GM23248 (cell line): ENCODE results near the gene MEIG1. TPM values are rescaled to one million over a fixed set of nuclear protein-coding genes. Genes with fewer than 3 reads are reported as not detected.
"Not testable (repeated sequence)": the region's sequence is repeated elsewhere in the genome, so short reads cannot be mapped to it uniquely, and the experiment has no call there.

Source experiments
- DNase-seq: peaks from one replicate; pipeline ENCODE4 v3.0.0-alpha.2; 2015
- H2AFZ ChIP-seq: fragments of 200-600 bp; sonication (generic); 2 replicates; pipeline ENCODE4 v1.6.1; 2016; ENCODE audit warnings: antibody characterized with exemption
- H3F3A ChIP-seq: fragments of 200-600 bp; sonication (generic); 2 replicates; pipeline ENCODE4 v1.6.1; 2016; ENCODE audit warnings: mild to moderate bottlenecking, antibody characterized with exemption, mixed run types; ENCODE audit not compliant: insufficient read depth
- H3K27ac ChIP-seq: fragments of 200-600 bp; sonication (generic); 2 replicates; pipeline ENCODE4 v1.5.1; 2016; ENCODE audit warnings: mild to moderate bottlenecking
- H3K27me3 ChIP-seq: fragments of 200-600 bp; sonication (generic); replicated peaks from 2 replicates; pipeline ENCODE4 v1.6.1; 2016; ENCODE audit warnings: mild to moderate bottlenecking; ENCODE audit not compliant: insufficient read depth
- H3K36me3 ChIP-seq: fragments of 200-600 bp; sonication (generic); 2 replicates; pipeline ENCODE4 v1.6.1; 2016; ENCODE audit warnings: low read depth, mild to moderate bottlenecking
- H3K4me1 ChIP-seq: fragments of 200-600 bp; sonication (generic); 2 replicates; pipeline ENCODE4 v1.6.1; 2016; ENCODE audit warnings: mild to moderate bottlenecking; ENCODE audit not compliant: insufficient read depth
- H3K4me2 ChIP-seq: fragments of 200-600 bp; sonication (generic); one replicate; pipeline ENCODE4 v1.6.1; 2016; ENCODE audit warnings: mild to moderate bottlenecking; ENCODE audit not compliant: unreplicated experiment
- H3K4me3 ChIP-seq: fragments of 200-600 bp; sonication (generic); 2 replicates; pipeline ENCODE4 v1.5.1; 2016; ENCODE audit warnings: mild to moderate bottlenecking
- H3K79me2 ChIP-seq: fragments of 200-600 bp; sonication (generic); 2 replicates; pipeline ENCODE4 v1.6.1; 2016; ENCODE audit warnings: mild to moderate bottlenecking; ENCODE audit not compliant: insufficient read depth
- H3K9ac ChIP-seq: fragments of 200-600 bp; sonication (generic); 2 replicates; pipeline ENCODE4 v1.6.1; 2016; ENCODE audit warnings: mild to moderate bottlenecking
- H3K9me2 ChIP-seq: fragments of 200-600 bp; sonication (generic); 2 replicates; pipeline ENCODE4 v1.6.1; 2016; ENCODE audit warnings: mixed run types, mild to moderate bottlenecking, moderate library complexity; ENCODE audit not compliant: insufficient read depth
- H3K9me3 ChIP-seq: fragments of 200-600 bp; sonication (generic); one replicate; pipeline ENCODE4 v1.6.1; 2017; ENCODE audit warnings: low read depth
- H4K20me1 ChIP-seq: fragments of 200-600 bp; sonication (generic); 2 replicates; pipeline ENCODE4 v1.6.0; 2016; ENCODE audit not compliant: insufficient read depth
- EZH2 ChIP-seq: fragments of 200-600 bp; sonication (generic); IDR thresholded peaks from 2 replicates; pipeline ENCODE4 v1.6.1; 2018; ENCODE audit warnings: antibody characterized with exemption, mild to moderate bottlenecking; ENCODE audit not compliant: insufficient read depth, poor library complexity, severe bottlenecking
- EZH2phosphoT487 ChIP-seq: fragments of 200-600 bp; sonication (generic); IDR thresholded peaks from 2 replicates; pipeline ENCODE4 v1.6.1; 2018; ENCODE audit warnings: antibody characterized with exemption, moderate library complexity, mild to moderate bottlenecking, low read depth; ENCODE audit not compliant: insufficient read depth
- WGBS, 2 experiments: methylation state at CpG; one replicate each; pipeline ENCODE4 v1.1.6; 2015 to 2017; ENCODE audit warnings: low lambda C conversion rate in 2 of 2, low coverage in 1 of 2; ENCODE audit errors: missing lambda C conversion rate in 2 of 2; 5-methylcytosine and 5-hydroxymethylcytosine counted together
- in situ Hi-C: fragments of 300-500 bp; cut with MboI; formaldehyde crosslinking; loops from 2 replicates; pipeline ENCODE4 v1.15.0; 2020
- polyA plus RNA-seq: library from polyadenylated mRNA; unstranded; fragments of >200 nt; fragmentation: Nextera tagmentation; extraction: Ambion mirVana; gene quantifications from 2 replicates; pipeline ENCODE4 v1.2.1, GENCODE V29; 2016
- total RNA-seq: library from RNA; depleted of rRNA; stranded (reverse); fragments of >200 nt; shearing (Covaris generic); gene quantifications from 2 replicates; pipeline ENCODE4 v1.2.3, GENCODE V29; 2014

The MEIG1 gene
- total and polyA plus RNA-seq, 2 experiments from 2014 or later = 0.43 TPM; not detected in 1

DNA sequence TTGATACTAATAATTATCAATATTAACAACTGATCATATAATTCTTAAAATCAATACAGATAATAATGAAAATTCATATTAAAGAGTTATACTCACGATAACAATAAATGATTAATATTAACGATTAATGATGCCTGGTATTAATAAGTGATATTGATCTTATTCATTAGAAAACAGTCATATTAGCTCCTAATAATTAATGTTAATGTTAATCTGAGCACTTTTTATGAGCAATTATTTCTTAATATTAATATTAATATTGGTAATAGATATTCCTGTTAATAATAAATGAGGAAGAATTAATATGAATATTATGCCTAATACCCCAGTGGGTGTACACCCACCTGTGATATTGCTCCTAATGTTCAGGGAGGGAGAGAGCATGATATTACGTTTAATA lies 23.6 kb downstream of the MEIG1 start:
- in situ Hi-C loops = no loop called here
- H4K20me1 ChIP-seq = no peaks in the 10 kb centered on the region
- TF ChIP-seq EZH2 (no peak), EZH2phosphoT487 (no peak)
- no peaks in the 10 kb centered on the region for H3K79me2 ChIP-seq
- H3K36me3 ChIP-seq = no peaks in the 10 kb centered on the region
- no peaks in the 10 kb centered on the region for H3K4me1 ChIP-seq
- H3K4me3 ChIP-seq = no peak overlapping the region
- no peak overlapping the region for H2AFZ ChIP-seq
- H3K9me2 ChIP-seq = no peaks in the 10 kb centered on the region
- WGBS, 2 experiments = 61 to 77% methylated on average over 3 of the region's 3 CpGs
- no peak overlapping the region for H3K9ac ChIP-seq
- no peaks in the 10 kb centered on the region for H3F3A ChIP-seq
- H3K4me2 ChIP-seq = no peak overlapping the region
- H3K9me3 ChIP-seq = no peaks in the 10 kb centered on the region
- DNase-seq = no peak
- no peak overlapping the region for H3K27ac ChIP-seq
- no peaks in the 10 kb centered on the region for H3K27me3 ChIP-seq

DNA sequence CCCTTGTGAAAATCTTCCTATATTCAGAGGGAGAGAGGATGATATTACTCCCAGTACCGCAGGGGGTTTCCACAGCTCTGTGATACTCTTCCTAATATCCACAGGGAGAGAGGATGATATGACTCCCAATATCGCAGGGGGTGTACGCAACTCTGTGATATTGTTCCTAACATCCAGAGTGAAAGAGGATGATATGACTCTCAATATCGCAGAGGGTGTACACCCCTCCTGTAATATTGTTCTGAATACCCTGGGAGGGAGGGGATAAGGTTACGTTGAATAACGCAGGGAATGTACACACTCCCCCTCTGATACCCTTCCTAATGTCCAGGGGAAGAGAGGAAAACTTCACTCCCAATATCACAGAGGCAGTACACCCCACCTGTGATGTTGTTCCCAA lies 30.4 kb downstream of the MEIG1 start:
- H3K9ac ChIP-seq, H3K9me2 ChIP-seq, H3K4me3 ChIP-seq, H3K36me3 ChIP-seq, H3K4me1 ChIP-seq, H3K27ac ChIP-seq, H4K20me1 ChIP-seq, H3F3A ChIP-seq, H3K79me2 ChIP-seq, H2AFZ ChIP-seq, H3K9me3 ChIP-seq, in situ Hi-C loops, DNase-seq, H3K27me3 ChIP-seq, H3K4me2 ChIP-seq: not testable (repeated sequence)
- 86 to 90% methylated on average over 6 of the region's 6 CpGs for WGBS, 2 experiments

DNA sequence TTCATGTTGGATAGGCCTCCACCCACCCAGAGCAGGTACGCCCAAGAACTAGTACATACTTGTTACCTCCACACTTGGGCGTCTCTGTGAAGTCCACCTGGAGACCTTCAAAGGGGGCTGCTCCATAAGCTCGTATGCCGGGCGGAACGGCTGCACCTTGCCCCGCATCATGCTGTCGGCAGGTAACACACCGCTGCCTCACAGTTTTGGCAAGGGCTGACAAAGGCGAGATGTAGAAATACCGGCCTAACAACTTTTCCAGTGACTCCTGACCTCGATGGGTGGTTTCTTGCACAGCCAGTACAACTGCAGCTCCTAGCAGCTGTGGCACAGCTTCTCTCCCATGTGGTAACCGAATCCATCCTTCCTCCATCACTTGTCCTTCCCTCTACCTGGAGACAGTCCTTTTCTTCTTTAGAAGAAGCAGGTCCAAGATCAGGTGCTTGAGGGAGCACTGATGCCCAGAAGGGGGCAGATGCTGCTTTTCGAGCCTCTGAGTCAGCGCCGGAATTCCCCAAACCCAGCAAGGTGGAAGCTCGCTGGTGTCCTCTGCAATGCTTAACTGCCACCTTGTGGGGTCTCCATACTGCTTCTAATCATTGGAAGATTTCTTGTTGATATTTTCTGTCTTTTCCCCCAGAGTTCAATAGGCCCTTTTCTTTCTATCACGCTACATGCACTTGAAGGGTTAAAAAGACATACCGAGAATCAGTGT lies 32.0 kb downstream of the MEIG1 start:
- H3K79me2 ChIP-seq, H3K9me3 ChIP-seq, H4K20me1 ChIP-seq, H3K9me2 ChIP-seq, H3K9ac ChIP-seq, H3F3A ChIP-seq, in situ Hi-C loops, H3K27ac ChIP-seq, H3K4me3 ChIP-seq, H3K36me3 ChIP-seq, H2AFZ ChIP-seq, H3K27me3 ChIP-seq, H3K4me1 ChIP-seq, H3K4me2 ChIP-seq: not testable (repeated sequence)
- peak; percentile 14 for DNase-seq
- WGBS, 2 experiments = 44 to 50% methylated on average over 16 to 19 of the region's 19 CpGs

DNA sequence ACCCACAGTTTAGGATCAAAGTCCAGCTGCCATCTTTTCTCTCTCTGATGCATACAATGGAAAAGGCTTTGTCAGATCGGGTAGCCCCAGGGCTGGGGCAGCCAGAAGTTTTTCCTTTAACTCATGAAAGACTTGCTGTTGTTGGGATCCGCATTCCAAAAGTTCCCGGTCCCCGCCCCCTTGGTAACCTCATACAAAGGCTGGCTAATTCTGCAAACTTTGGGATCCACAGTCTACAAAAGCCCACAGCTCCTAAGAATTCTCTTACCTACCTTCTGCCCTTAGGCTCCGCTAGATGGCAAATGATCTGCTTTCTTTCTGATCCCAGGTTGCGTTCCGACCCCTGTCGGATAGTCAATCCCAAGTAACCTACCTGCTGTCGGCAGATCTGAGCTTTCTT lies 33.1 kb downstream of the MEIG1 start:
- not testable (repeated sequence) for H3K4me1 ChIP-seq, H3K27ac ChIP-seq

DNA sequence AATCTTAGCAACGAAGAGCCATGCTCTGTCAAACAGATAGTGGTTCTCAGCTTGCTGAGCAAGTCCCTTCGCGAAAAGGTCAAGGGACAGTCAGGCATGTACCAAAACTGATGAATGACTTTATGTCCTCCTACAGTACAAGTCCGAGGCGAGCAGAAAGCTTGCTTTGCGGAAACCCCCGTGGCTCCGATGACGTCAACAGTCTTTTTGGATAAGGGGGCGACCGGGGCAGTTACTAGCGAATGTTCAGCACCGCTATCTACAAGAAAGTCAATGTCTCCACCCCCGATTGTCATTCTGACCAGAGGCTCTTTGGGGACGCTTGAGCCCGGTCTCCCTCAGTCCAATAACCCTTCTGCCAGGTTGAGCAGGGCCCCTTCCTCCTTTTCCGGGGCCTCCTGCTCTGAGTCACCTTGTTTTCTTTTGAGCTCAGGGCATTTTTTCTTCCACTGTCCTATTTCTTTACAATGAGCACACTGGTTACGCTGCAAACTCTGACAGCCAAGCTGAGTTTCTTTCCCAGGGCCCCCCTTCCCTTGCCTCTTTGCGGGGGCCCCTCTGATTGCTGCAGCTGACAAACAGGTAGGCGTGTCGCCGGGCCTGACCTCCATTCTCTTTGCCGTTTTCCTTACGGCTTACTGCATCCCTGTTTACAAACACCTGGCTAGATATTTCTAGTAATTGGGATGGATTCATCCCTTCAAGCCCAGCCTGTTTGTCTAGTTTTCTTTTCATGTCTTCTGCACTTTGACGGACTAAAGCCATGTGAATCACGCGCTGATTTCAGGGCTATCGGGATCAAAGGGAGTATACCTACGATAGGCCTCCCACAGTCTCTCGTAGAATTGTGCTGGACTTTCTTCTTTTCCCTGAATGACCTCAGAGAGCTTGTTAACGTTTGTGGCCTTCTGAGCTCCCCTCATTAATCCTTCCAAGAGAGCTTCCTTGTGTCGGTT lies 34.6 kb downstream of the MEIG1 start:
- H3K36me3 ChIP-seq, H3K4me2 ChIP-seq, H3K9me2 ChIP-seq, in situ Hi-C loops, H3K27ac ChIP-seq, H3K9me3 ChIP-seq, H3K9ac ChIP-seq, H4K20me1 ChIP-seq, H3F3A ChIP-seq, H3K27me3 ChIP-seq, H3K79me2 ChIP-seq, H2AFZ ChIP-seq, H3K4me3 ChIP-seq, DNase-seq, H3K4me1 ChIP-seq: not testable (repeated sequence)
- WGBS, 2 experiments = 62 to 64% methylated on average over 24 to 32 of the region's 32 CpGs

More for the DNA sequence above, 33.1 kb downstream of the MEIG1 start:
- H3K27me3 ChIP-seq, in situ Hi-C loops, H3K9me2 ChIP-seq, H3K79me2 ChIP-seq, H3K9ac ChIP-seq, H3K36me3 ChIP-seq, DNase-seq, H2AFZ ChIP-seq, H3K4me2 ChIP-seq, H4K20me1 ChIP-seq, H3K9me3 ChIP-seq, H3F3A ChIP-seq, H3K4me3 ChIP-seq: not testable (repeated sequence)
- WGBS, 2 experiments = 76 to 77% methylated on average over 9 of the region's 9 CpGs
